ENCODE data around the gene SUPT20HL2. TPM values are rescaled to one million over a fixed set of nuclear protein-coding genes. Genes with fewer than 3 reads are reported as not detected.

The SUPT20HL2 gene
- total and polyA plus RNA-seq, 12 donors: not detected

DNA sequence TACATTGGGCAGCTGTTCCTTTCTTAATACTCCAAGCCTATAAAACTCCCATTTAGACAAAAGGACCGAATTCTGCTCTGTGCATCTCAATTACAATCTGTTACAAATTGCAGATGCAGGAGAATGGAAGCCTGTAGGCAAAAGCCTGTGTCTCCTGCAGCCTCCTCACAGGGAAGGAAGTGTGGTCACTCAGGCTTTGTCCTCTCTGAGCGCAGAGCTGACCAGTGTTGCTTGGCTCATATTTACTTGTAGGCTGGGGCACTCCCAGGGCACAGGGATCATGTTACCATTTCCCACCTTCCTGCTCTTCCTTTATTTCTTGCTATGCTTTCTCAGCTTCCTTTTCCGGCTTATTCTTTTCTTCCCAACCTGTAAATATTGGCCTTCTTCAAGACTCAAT, 15.7 kb downstream of the SUPT20HL2 start:
- H3K27ac ChIP-seq: no peak overlapping the region

DNA sequence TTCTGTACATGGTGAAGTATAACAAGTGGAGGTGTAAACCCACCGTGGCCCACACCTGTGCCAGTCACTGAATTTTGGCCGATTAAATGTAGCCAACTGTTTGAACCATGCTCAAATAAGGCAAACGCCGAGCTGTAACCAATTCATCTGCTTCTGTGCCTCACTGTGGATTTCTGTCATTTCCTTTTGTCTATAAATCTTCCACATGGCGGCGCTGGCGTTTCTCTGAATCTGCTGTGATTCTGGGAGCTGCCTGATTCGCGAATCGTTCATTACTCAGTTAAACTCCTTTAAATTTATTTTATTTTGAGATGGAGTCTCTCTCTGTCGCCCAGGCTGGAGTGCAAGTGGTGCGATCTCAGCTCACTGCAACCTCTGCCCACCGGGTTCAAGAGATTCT, 19.2 kb downstream of the SUPT20HL2 start:
- Histone ChIP-seq H3K9me3 (replicated peaks in 1 of 3) (no peaks in the 10 kb centered on the region), H3K36me3 (replicated peaks in 1 of 2) (no peaks in the 10 kb centered on the region), H3K4me3 (no peak overlapping the region), H3K4me1 (replicated peaks in 1 of 2) (no peaks in the 10 kb centered on the region), H3K27ac (no peak overlapping the region), H3K27me3 (peaks cover 32% of the 10 kb centered on the region)
- DNase-seq: peak in 1 of 7 donors; percentile 14
- 46 to 61% (median 48%) methylated on average over 13 of the region's 13 CpGs for WGBS, 4 donors
- intact Hi-C loops (cut with DNase I): no loop called here
- TF ChIP-seq, protein P1, sequence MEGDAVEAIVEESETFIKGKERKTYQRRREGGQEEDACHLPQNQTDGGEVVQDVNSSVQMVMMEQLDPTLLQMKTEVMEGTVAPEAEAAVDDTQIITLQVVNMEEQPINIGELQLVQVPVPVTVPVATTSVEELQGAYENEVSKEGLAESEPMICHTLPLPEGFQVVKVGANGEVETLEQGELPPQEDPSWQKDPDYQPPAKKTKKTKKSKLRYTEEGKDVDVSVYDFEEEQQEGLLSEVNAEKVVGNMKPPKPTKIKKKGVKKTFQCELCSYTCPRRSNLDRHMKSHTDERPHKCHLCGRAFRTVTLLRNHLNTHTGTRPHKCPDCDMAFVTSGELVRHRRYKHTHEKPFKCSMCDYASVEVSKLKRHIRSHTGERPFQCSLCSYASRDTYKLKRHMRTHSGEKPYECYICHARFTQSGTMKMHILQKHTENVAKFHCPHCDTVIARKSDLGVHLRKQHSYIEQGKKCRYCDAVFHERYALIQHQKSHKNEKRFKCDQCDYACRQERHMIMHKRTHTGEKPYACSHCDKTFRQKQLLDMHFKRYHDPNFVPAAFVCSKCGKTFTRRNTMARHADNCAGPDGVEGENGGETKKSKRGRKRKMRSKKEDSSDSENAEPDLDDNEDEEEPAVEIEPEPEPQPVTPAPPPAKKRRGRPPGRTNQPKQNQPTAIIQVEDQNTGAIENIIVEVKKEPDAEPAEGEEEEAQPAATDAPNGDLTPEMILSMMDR (IDR thresholded peaks at IDR 0.05): no peak
- no peak for TF ChIP-seq POLR2A (IDR thresholded peaks at IDR 0.05)

More for the DNA sequence above, 15.7 kb downstream of the SUPT20HL2 start:
- no peaks in the 10 kb centered on the region for H3K9me3 ChIP-seq (replicated peaks in 1 of 3)
- intact Hi-C loops (cut with DNase I): no loop called here
- no peaks in the 10 kb centered on the region for H3K4me1 ChIP-seq (replicated peaks in 1 of 2)
- TF ChIP-seq, protein P1 (IDR thresholded peaks at IDR 0.05): no peak
- TF ChIP-seq POLR2A (IDR thresholded peaks at IDR 0.05): no peak
- 64 to 78% (median 70%) methylated on average over 3 of the region's 3 CpGs for WGBS, 4 donors
- H3K27me3 ChIP-seq: peaks cover 56% of the 10 kb centered on the region
- no peaks in the 10 kb centered on the region for H3K36me3 ChIP-seq (replicated peaks in 1 of 2)
- no peak for DNase-seq
- H3K4me3 ChIP-seq: no peak overlapping the region

DNA sequence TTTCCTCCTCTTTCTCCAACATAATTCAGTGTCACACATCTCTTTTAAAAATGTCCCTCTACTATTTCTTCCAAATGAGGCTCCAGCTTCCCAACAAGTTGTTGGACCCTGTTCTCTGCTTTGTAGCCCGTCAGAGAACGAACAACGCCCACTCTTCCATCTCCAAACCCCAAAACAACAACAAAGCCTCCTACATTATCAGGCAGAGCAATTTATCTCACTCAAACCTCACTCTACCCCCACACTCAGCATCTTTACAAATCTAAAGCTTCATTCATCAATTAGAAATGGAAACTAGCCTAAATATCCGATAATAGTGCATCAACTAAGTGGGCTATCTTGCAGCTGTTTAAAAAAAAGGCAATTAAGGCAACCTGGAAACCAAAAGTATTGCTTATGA, 20.5 kb downstream of the SUPT20HL2 start:
- peaks cover 30% of the 10 kb centered on the region for H3K27me3 ChIP-seq
- DNase-seq: no peak
- no peak overlapping the region for H3K27ac ChIP-seq
- H3K4me3 ChIP-seq: no peak overlapping the region
- no peaks in the 10 kb centered on the region for H3K4me1 ChIP-seq (replicated peaks in 1 of 2)
- 62 to 69% (median 67%) methylated on average over 4 of the region's 4 CpGs for WGBS, 4 donors
- no peak for TF ChIP-seq POLR2A (IDR thresholded peaks at IDR 0.05)
- TF ChIP-seq, protein P1 (IDR thresholded peaks at IDR 0.05): no peak
- no peaks in the 10 kb centered on the region for H3K9me3 ChIP-seq (replicated peaks in 1 of 3)
- H3K36me3 ChIP-seq (replicated peaks in 1 of 2): no peaks in the 10 kb centered on the region
- intact Hi-C loops (cut with DNase I): no loop called here

DNA sequence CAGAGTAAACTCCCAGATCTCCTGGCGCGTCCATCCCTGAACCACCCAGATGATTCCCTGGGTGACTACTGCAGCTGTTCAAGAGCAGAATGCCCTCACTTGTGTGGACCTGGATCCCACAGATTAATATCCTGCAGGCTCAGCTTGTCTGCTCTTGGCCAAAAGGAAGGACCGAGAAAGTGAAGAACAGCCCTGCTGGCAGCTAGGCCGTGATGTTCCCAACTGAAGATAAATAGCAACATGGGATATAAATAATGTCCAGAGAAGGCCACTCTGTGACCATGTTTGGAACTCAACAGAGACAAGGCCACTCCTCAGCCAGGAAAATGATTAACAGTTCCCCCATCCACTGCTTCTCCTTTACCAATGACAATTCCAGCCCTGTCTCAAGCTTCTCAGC, 21.5 kb downstream of the SUPT20HL2 start:
- Histone ChIP-seq H3K36me3 (replicated peaks in 1 of 2) (no peaks in the 10 kb centered on the region), H3K4me1 (replicated peaks in 1 of 2) (no peaks in the 10 kb centered on the region), H3K27ac (no peak overlapping the region), H3K27me3 (peaks cover 26% of the 10 kb centered on the region), H3K9me3 (replicated peaks in 1 of 3) (no peaks in the 10 kb centered on the region), H3K4me3 (no peak overlapping the region)
- intact Hi-C loops (cut with DNase I): no loop called here
- peak in 3 of 7 donors; percentile 7 to 52 (median 19) for DNase-seq
- WGBS, 4 donors: 10 to 70% (median 60%) methylated on average over 2 to 4 of the region's 4 CpGs
- TF ChIP-seq, protein P1 (IDR thresholded peaks at IDR 0.05): no peak
- TF ChIP-seq POLR2A (IDR thresholded peaks at IDR 0.05): no peak
